GM19238 (cell line): ENCODE results near the gene PIK3R2.
"Not testable (repeated sequence)": the region's sequence is repeated elsewhere in the genome, so short reads cannot be mapped to it uniquely, and the experiment has no call there.

ENCODE experiments used
- DNase-seq: peaks from one replicate; pipeline ENCODE4 v3.0.0; 2011; ENCODE audit warnings: low spot score; ENCODE audit not compliant: insufficient read length

Gene PIK3R2

GRCh38 chr19:18155095-18156087 lies 2.4 kb downstream of the PIK3R2 start:
- no peak for DNase-seq

- no peak for DNase-seq
These were observed 3.3 kb downstream of the PIK3R2 start for GRCh38 chr19:18156268-18156667.

- no peak for DNase-seq
These were observed 4.0 kb downstream of the PIK3R2 start for GRCh38 chr19:18156841-18157464.

- DNase-seq: no peak
These were observed 4.6 kb downstream of the PIK3R2 start for GRCh38 chr19:18157465-18158063.

GRCh38 chr19:18158467-18158866 lies 5.5 kb downstream of the PIK3R2 start:
- DNase-seq: no peak

GRCh38 chr19:18159059-18159616 lies 6.2 kb downstream of the PIK3R2 start:
- DNase-seq: not testable (repeated sequence)

- no peak for DNase-seq
These were observed 6.8 kb downstream of the PIK3R2 start for GRCh38 chr19:18159810-18160209.

- no peak for DNase-seq
These were observed 7.6 kb downstream of the PIK3R2 start for GRCh38 chr19:18160493-18160970.

- peak; percentile 97 for DNase-seq
These were observed 8.1 kb downstream of the PIK3R2 start for GRCh38 chr19:18160971-18161635.

GRCh38 chr19:18161636-18162002 lies 8.7 kb downstream of the PIK3R2 start:
- no peak for DNase-seq

GRCh38 chr19:18164072-18164471 lies 11.1 kb downstream of the PIK3R2 start:
- no peak for DNase-seq

- DNase-seq: no peak
These were observed 13.0 kb downstream of the PIK3R2 start for GRCh38 chr19:18165794-18166544.

GRCh38 chr19:18167011-18167410 lies 14.0 kb downstream of the PIK3R2 start:
- no peak for DNase-seq

- DNase-seq: peak; percentile 93
These were observed 15.1 kb downstream of the PIK3R2 start for GRCh38 chr19:18167975-18168645.

- DNase-seq: no peak
These were observed 15.9 kb downstream of the PIK3R2 start for GRCh38 chr19:18168673-18169381.

GRCh38 chr19:18170714-18171255 lies 17.8 kb downstream of the PIK3R2 start:
- DNase-seq: no peak

GRCh38 chr19:18171605-18172327 lies 18.8 kb downstream of the PIK3R2 start:
- no peak for DNase-seq

- DNase-seq: no peak
These were observed 19.5 kb downstream of the PIK3R2 start for GRCh38 chr19:18172331-18173053.
